Urinary bladder (tissue), 4 donors: ENCODE results near the gene BCAR3. TPM values are rescaled to one million over a fixed set of nuclear protein-coding genes. Genes with fewer than 3 reads are reported as not detected.

Experiments
- DNase-seq: peaks from one replicate; pipeline ENCODE4 v3.0.0-alpha.2; 2015; ENCODE audit errors: extremely low spot score
- H3K27ac ChIP-seq: one replicate; pipeline ENCODE4 v1.5.1; 2013; ENCODE audit warnings: low read depth, mild to moderate bottlenecking, moderate library complexity
- H3K36me3 ChIP-seq: one replicate; pipeline ENCODE4 v1.6.1; 2013; ENCODE audit warnings: mild to moderate bottlenecking, moderate library complexity; ENCODE audit not compliant: insufficient read depth
- H3K4me1 ChIP-seq: one replicate; pipeline ENCODE4 v1.6.1; 2013; ENCODE audit warnings: mild to moderate bottlenecking, moderate library complexity; ENCODE audit not compliant: insufficient read depth
- H3K4me3 ChIP-seq: one replicate; pipeline ENCODE4 v1.5.1; 2013; ENCODE audit warnings: low read depth, low read length
- WGBS: extraction: QIAGEN DNeasy Blood & Tissue Kit; methylation state at CpG from one replicate; pipeline ENCODE4 v1.1.7; 2013; 5-methylcytosine and 5-hydroxymethylcytosine counted together
- polyA plus RNA-seq: library from polyadenylated mRNA; stranded (reverse); fragments of 200-250 nt; gene quantifications from one replicate; pipeline ENCODE4 v1.2.3, GENCODE V29; 2013
- total RNA-seq: library from RNA; depleted of rRNA; stranded (reverse); fragments of >200 nt; gene quantifications from one replicate; pipeline ENCODE4 v1.2.3, GENCODE V29; 2014
- donor health status: healthy with polysubstance abuse.
- donor health status: healthy.

The BCAR3 gene
- total and polyA plus RNA-seq, 2 donors, result 14.5 TPM

- Histone ChIP-seq H3K4me3 (no peak overlapping the region), H3K4me1 (no peaks in the 10 kb centered on the region), H3K27ac (no peak overlapping the region), H3K36me3 (no peaks in the 10 kb centered on the region)
- no peak for DNase-seq
- 83% methylated on average over 6 of the region's 6 CpGs for WGBS
Measured at GRCh38 chr1:93588206-93588605, 93.4 kb downstream of the BCAR3 start.

GRCh38 chr1:93587354-93587753, 94.3 kb downstream of the BCAR3 start:
- no peaks in the 10 kb centered on the region for H3K36me3 ChIP-seq
- no peak overlapping the region for H3K4me3 ChIP-seq
- DNase-seq, result no peak
- H3K27ac ChIP-seq, result no peak overlapping the region
- H3K4me1 ChIP-seq, result no peaks in the 10 kb centered on the region
- 95% methylated on average over 5 of the region's 5 CpGs for WGBS

GRCh38 chr1:93585059-93585966, 96.3 kb downstream of the BCAR3 start:
- Histone ChIP-seq H3K4me1 (no peaks in the 10 kb centered on the region), H3K36me3 (no peaks in the 10 kb centered on the region), H3K4me3 (no peak overlapping the region), H3K27ac (peak overlapping the region; percentile 83)
- WGBS, result 48% methylated on average over 13 of the region's 13 CpGs
- peak; percentile 70 for DNase-seq

- Histone ChIP-seq H3K4me1 (no peaks in the 10 kb centered on the region), H3K27ac (peak overlapping the region; percentile 83), H3K4me3 (no peak overlapping the region), H3K36me3 (no peaks in the 10 kb centered on the region)
- no peak for DNase-seq
- WGBS, result 47% methylated on average over 9 of the region's 9 CpGs
Measured at GRCh38 chr1:93584261-93585003, 97.2 kb downstream of the BCAR3 start.

- Histone ChIP-seq H3K36me3 (no peaks in the 10 kb centered on the region), H3K4me3 (no peak overlapping the region), H3K27ac (no peak overlapping the region), H3K4me1 (no peaks in the 10 kb centered on the region)
- no peak for DNase-seq
- 86% methylated on average over 23 of the region's 23 CpGs for WGBS
Measured at GRCh38 chr1:93581917-93582850, 99.5 kb downstream of the BCAR3 start.

GRCh38 chr1:93579891-93580290, 101.7 kb downstream of the BCAR3 start:
- H3K4me1 ChIP-seq, result no peaks in the 10 kb centered on the region
- DNase-seq, result no peak
- H3K27ac ChIP-seq, result no peak overlapping the region
- no peaks in the 10 kb centered on the region for H3K36me3 ChIP-seq
- H3K4me3 ChIP-seq, result no peak overlapping the region
- 68% methylated on average over 5 of the region's 5 CpGs for WGBS

GRCh38 chr1:93578911-93579825, 102.5 kb downstream of the BCAR3 start:
- Histone ChIP-seq H3K4me3 (no peak overlapping the region), H3K27ac (no peak overlapping the region), H3K36me3 (no peaks in the 10 kb centered on the region), H3K4me1 (no peaks in the 10 kb centered on the region)
- DNase-seq, result no peak
- WGBS, result 89% methylated on average over 11 of the region's 11 CpGs

- no peaks in the 10 kb centered on the region for H3K36me3 ChIP-seq
- H3K27ac ChIP-seq, result no peak overlapping the region
Measured at GRCh38 chr1:93578433-93578830, 103.2 kb downstream of the BCAR3 start.

GRCh38 chr1:93577536-93578432, 103.9 kb downstream of the BCAR3 start:
- Histone ChIP-seq H3K36me3 (no peaks in the 10 kb centered on the region), H3K4me1 (no peaks in the 10 kb centered on the region), H3K4me3 (no peak overlapping the region), H3K27ac (no peak overlapping the region)
- DNase-seq, result no peak
- 79% methylated on average over 18 of the region's 18 CpGs for WGBS

More at GRCh38 chr1:93578433-93578830, 103.2 kb downstream of the BCAR3 start:
- DNase-seq, result no peak
- 88% methylated on average over 6 of the region's 6 CpGs for WGBS
- Histone ChIP-seq H3K4me1 (no peaks in the 10 kb centered on the region), H3K4me3 (no peak overlapping the region)

- Histone ChIP-seq H3K4me3 (no peak overlapping the region), H3K36me3 (no peaks in the 10 kb centered on the region), H3K4me1 (no peaks in the 10 kb centered on the region), H3K27ac (no peak overlapping the region)
- 95% methylated on average over 2 of the region's 2 CpGs for WGBS
- DNase-seq, result no peak
Measured at GRCh38 chr1:93576746-93577145, 104.9 kb downstream of the BCAR3 start.

- no peak overlapping the region for H3K4me3 ChIP-seq
- DNase-seq, result peak; percentile 67
- no peak overlapping the region for H3K27ac ChIP-seq
- H3K4me1 ChIP-seq, result no peaks in the 10 kb centered on the region
- whole genome bisulfite sequencing, result 51% methylated on average over 9 of the region's 9 CpGs
- H3K36me3 ChIP-seq, result no peaks in the 10 kb centered on the region
Measured at GRCh38 chr1:93576346-93576745, 105.3 kb downstream of the BCAR3 start.
